Hematopoietic multipotent progenitor cell treated with erythropoietin and hydrocortisone succinate and interleukin-3 and kit ligand, for 8 days (in vitro differentiated cells): ENCODE measurements around the gene USPL1.
"Not testable (repeated sequence)": the region's sequence is repeated elsewhere in the genome, so short reads cannot be mapped to it uniquely, and the experiment has no call there.

Source experiments
- DNase-seq: peaks from one replicate; pipeline ENCODE4 v3.0.0-alpha.2; 2015

The USPL1 gene

GRCh38 chr13:30616927-30617314, 799 bp upstream of the USPL1 start:
- peak; percentile 96 for DNase-seq

- no peak for DNase-seq
Observed at GRCh38 chr13:30618186-30618929, 638 bp downstream of the USPL1 start.

- DNase-seq, result peak; percentile 35
Observed at GRCh38 chr13:30618930-30619279, 1.2 kb downstream of the USPL1 start.

GRCh38 chr13:30619731-30620130, 2.0 kb downstream of the USPL1 start:
- DNase-seq, result no peak

- no peak for DNase-seq
Observed at GRCh38 chr13:30620941-30621340, 3.2 kb downstream of the USPL1 start.

- DNase-seq, result no peak
Observed at GRCh38 chr13:30622551-30622950, 4.8 kb downstream of the USPL1 start.

GRCh38 chr13:30623392-30623791, 5.7 kb downstream of the USPL1 start:
- DNase-seq, result no peak

- no peak for DNase-seq
Observed at GRCh38 chr13:30624630-30625029, 6.9 kb downstream of the USPL1 start.

GRCh38 chr13:30629527-30629926, 11.8 kb downstream of the USPL1 start:
- DNase-seq, result peak; percentile 65

GRCh38 chr13:30633861-30634260, 16.1 kb downstream of the USPL1 start:
- DNase-seq, result no peak

- DNase-seq, result no peak
Observed at GRCh38 chr13:30634838-30635237, 17.1 kb downstream of the USPL1 start.

GRCh38 chr13:30638301-30638700, 20.6 kb downstream of the USPL1 start:
- no peak for DNase-seq

GRCh38 chr13:30639671-30640070, 22.0 kb downstream of the USPL1 start:
- DNase-seq, result no peak

- not testable (repeated sequence) for DNase-seq
Observed at GRCh38 chr13:30641173-30641572, 23.5 kb downstream of the USPL1 start.

GRCh38 chr13:30645629-30646028, 27.9 kb downstream of the USPL1 start:
- DNase-seq, result peak; percentile 19

GRCh38 chr13:30647420-30647819, 29.7 kb downstream of the USPL1 start:
- DNase-seq, result no peak

- no peak for DNase-seq
Observed at GRCh38 chr13:30647824-30648521, 30.3 kb downstream of the USPL1 start.

GRCh38 chr13:30648522-30649012, 30.8 kb downstream of the USPL1 start:
- no peak for DNase-seq

GRCh38 chr13:30651648-30652047, 33.9 kb downstream of the USPL1 start:
- not testable (repeated sequence) for DNase-seq

GRCh38 chr13:30652746-30653386, 35.1 kb downstream of the USPL1 start:
- peak; percentile 38 for DNase-seq

GRCh38 chr13:30654430-30654829, 36.7 kb downstream of the USPL1 start:
- DNase-seq, result peak; percentile 88

- no peak for DNase-seq
Observed at GRCh38 chr13:30656178-30656577, 38.5 kb downstream of the USPL1 start.

- DNase-seq, result no peak
Observed at GRCh38 chr13:30659980-30660379, 42.3 kb downstream of the USPL1 start.

- DNase-seq, result no peak
Observed at GRCh38 chr13:30660796-30661195, 43.1 kb downstream of the USPL1 start.
